ENCODE measurements around the gene SERBP1. TPM values are rescaled to one million over a fixed set of nuclear protein-coding genes. Genes with fewer than 3 reads are reported as not detected.

Gene SERBP1
- total and polyA plus RNA-seq, 7 donors, result 189 to 299 (median 226) TPM

DNA sequence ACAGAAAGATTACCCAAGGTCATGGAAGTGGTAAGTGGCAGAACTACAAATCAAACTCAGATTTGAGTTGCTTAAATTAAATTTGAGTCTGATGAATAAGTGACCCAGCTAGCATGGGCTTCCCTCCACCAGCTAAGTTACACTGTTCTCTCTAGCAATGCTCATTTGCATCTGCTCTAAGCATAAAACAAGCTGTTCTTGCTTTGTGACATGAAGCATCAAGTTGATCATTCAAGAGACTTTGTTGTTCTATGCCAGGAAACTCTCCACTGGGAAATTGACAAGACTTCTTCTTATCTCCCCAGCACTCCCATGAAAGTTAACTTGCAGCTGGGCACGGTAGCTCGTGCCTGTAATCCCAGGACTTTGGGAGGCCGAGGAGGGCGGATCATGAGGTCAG, 49.0 kb downstream of the SERBP1 start:
- peaks cover 7% of the 10 kb centered on the region for H3K4me1 ChIP-seq
- H3K9me3 ChIP-seq, result peaks cover 8% of the 10 kb centered on the region
- intact Hi-C loops (cut with DNase I), result no loop called here
- TF ChIP-seq, protein P1, sequence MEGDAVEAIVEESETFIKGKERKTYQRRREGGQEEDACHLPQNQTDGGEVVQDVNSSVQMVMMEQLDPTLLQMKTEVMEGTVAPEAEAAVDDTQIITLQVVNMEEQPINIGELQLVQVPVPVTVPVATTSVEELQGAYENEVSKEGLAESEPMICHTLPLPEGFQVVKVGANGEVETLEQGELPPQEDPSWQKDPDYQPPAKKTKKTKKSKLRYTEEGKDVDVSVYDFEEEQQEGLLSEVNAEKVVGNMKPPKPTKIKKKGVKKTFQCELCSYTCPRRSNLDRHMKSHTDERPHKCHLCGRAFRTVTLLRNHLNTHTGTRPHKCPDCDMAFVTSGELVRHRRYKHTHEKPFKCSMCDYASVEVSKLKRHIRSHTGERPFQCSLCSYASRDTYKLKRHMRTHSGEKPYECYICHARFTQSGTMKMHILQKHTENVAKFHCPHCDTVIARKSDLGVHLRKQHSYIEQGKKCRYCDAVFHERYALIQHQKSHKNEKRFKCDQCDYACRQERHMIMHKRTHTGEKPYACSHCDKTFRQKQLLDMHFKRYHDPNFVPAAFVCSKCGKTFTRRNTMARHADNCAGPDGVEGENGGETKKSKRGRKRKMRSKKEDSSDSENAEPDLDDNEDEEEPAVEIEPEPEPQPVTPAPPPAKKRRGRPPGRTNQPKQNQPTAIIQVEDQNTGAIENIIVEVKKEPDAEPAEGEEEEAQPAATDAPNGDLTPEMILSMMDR (IDR thresholded peaks at IDR 0.05), result no peak
- H3K27ac ChIP-seq, result no peak overlapping the region
- WGBS, 3 donors, result 57 to 92% (median 87%) methylated on average over 4 of the region's 4 CpGs
- H3K27me3 ChIP-seq (ENCODE audit: insufficient read depth in 3 of 3, low read length in 2 of 3), result no peaks in the 10 kb centered on the region
- no peak overlapping the region for H3K4me3 ChIP-seq
- ATAC-seq (no peak), DNase-seq (no peak)
- peaks cover 0 to 19% of the 10 kb centered on the region in 2 donors for H3K36me3 ChIP-seq (ENCODE audit: insufficient read depth in 1 of 2, low read depth in 1 of 2)

DNA sequence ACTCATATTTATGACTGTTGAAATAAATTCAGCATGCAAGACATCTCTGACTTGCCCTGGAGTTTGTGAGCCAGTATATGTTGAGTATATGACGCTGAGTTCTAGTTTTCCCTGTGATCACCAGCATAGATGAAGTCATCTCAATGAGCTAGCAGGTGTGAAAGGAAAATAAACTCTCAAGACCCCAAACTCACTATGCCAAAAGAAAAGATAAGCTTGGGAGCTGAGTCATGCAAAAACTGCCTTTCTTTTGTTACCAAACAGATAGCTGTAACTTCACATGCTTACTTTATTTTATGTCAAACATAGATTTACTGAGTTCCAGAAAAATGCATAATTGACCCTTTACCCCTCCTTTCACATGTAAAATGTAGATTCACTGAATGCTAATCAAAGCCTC, 52.9 kb downstream of the SERBP1 start:
- Histone ChIP-seq H3K27ac (no peak overlapping the region), H3K36me3 (ENCODE audit: insufficient read depth in 1 of 2, low read depth in 1 of 2) (peaks cover 0 to 11% of the 10 kb centered on the region in 2 donors), H3K4me3 (no peak overlapping the region), H3K27me3 (ENCODE audit: insufficient read depth in 3 of 3, low read length in 2 of 3) (no peaks in the 10 kb centered on the region), H3K4me1 (peaks cover 8% of the 10 kb centered on the region), H3K9me3 (no peaks in the 10 kb centered on the region)
- 91 to 100% (median 93%) methylated on average over 1 of the region's 1 CpG for WGBS, 3 donors
- intact Hi-C loops (cut with DNase I), result no loop called here
- no peak for ATAC-seq
- no peak for DNase-seq
- TF ChIP-seq, protein P1 (IDR thresholded peaks at IDR 0.05), result no peak

DNA sequence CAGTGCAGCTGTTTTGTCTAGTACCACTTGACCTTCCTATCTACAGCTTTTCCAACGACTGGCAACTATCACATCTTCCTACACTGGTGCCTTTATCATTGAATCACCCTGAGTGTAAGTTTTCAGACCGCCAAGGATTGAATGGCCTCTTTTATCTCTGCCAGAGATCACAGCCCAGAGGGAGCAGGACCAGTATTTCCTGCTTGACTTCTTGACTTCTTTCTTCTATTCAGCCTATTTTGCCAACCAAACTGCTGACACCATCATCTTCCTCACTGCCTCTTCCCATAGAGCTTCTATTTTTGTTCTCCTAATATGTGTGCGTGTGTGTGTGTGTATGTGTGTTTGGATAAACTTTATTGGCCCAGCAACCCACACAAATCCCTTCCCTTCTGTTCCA, 53.8 kb downstream of the SERBP1 start:
- H3K27me3 ChIP-seq (ENCODE audit: insufficient read depth in 3 of 3, low read length in 2 of 3), result no peaks in the 10 kb centered on the region
- 14 to 28% (median 16%) methylated on average over 3 of the region's 3 CpGs for WGBS, 3 donors
- ATAC-seq (peak in 1 of 4 donors; percentile 16), DNase-seq (no peak)
- intact Hi-C loops (cut with DNase I), result no loop called here
- H3K27ac ChIP-seq, result peak overlapping the region; percentile 18
- H3K4me1 ChIP-seq, result peaks cover 11% of the 10 kb centered on the region
- H3K36me3 ChIP-seq (ENCODE audit: insufficient read depth in 1 of 2, low read depth in 1 of 2), result peaks cover 0 to 11% of the 10 kb centered on the region in 2 donors
- no peaks in the 10 kb centered on the region for H3K9me3 ChIP-seq
- H3K4me3 ChIP-seq, result no peak overlapping the region
- TF ChIP-seq, protein P1 (IDR thresholded peaks at IDR 0.05), result no peak

DNA sequence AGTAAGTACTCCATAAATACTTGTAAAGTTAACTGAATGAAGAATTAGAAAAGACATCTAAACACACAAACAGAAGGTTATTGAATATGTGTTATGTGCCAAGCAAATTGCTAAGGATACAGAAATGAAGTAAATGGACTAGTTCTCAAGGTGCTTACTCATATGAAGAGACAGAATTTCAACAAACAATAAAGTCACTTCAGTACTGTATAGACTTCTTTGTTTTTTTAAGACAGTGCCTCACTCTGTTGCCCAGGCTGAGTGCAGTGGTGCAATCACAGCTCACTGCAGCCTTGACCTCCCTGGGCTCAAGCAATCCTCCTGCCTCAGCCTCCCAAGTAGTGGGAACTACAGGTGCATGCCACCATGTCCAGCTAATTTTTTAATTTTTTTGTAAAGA, 57.3 kb downstream of the SERBP1 start:
- TF ChIP-seq, protein P1 (IDR thresholded peaks at IDR 0.05), result no peak
- Histone ChIP-seq H3K4me1 (peaks cover 26% of the 10 kb centered on the region), H3K9me3 (no peaks in the 10 kb centered on the region), H3K27me3 (ENCODE audit: insufficient read depth in 3 of 3, low read length in 2 of 3) (no peaks in the 10 kb centered on the region), H3K27ac (peak overlapping the region; percentile 83), H3K36me3 (ENCODE audit: insufficient read depth in 1 of 2, low read depth in 1 of 2) (no peaks in the 10 kb centered on the region), H3K4me3 (no peak overlapping the region)
- no peak for DNase-seq
- no peak for ATAC-seq
- intact Hi-C loops (cut with DNase I), result no loop called here

DNA sequence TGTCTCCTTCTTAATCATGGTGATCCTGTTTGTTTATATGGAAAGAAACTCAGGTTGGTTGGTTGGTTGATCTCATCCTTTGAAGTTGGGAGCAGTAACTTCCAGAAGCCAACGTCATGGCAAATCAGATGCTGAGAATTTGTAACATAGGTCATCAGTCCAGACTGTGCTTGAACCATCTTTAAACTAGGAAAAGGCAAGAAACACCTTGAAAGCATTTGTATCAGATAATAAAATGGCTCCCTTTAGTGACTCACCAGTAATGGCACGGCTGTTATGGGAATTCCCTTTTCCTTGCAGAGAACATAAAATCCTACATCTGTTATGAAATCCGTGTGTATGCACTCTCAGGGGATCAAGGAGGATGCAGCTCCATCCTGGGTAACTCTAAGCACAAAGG, 58.1 kb downstream of the SERBP1 start:
- Histone ChIP-seq H3K9me3 (no peaks in the 10 kb centered on the region), H3K4me3 (no peak overlapping the region), H3K27me3 (ENCODE audit: insufficient read depth in 3 of 3, low read length in 2 of 3) (no peaks in the 10 kb centered on the region), H3K36me3 (ENCODE audit: insufficient read depth in 1 of 2, low read depth in 1 of 2) (no peaks in the 10 kb centered on the region), H3K27ac (peak overlapping the region; percentile 83), H3K4me1 (peaks cover 26% of the 10 kb centered on the region)
- ATAC-seq (peak; percentile 2 to 25 (median 14)), DNase-seq (no peak)
- 23 to 41% (median 26%) methylated on average over 3 of the region's 3 CpGs for whole genome bisulfite sequencing, 3 donors
- intact Hi-C loops (cut with DNase I), result no loop called here
- TF ChIP-seq, protein P1 (IDR thresholded peaks at IDR 0.05), result no peak
